Activated naive CD4-positive, alpha-beta T cell treated with anti-CD3 and anti-CD28 coated beads for 36 hours (primary cell): ENCODE results near the gene NLRC5. TPM values are rescaled to one million over a fixed set of nuclear protein-coding genes. Genes with fewer than 3 reads are reported as not detected.

Experiments
- CTCF ChIA-PET: fragments of 350-600 bp; sonication (Branson Sonifier 250); formaldehyde crosslinking; loops from one replicate; lab custom pipeline; 2021; ENCODE audit warnings: antibody characterized with exemption; lab: Charles Lee
- DNase-seq: peaks from one replicate; pipeline ENCODE4 v3.0.0-alpha.2; 2020
- H3K27ac Mint-ChIP-seq: one replicate; pipeline ENCODE4 v1.8.0; 2021; ENCODE audit warnings: mild to moderate bottlenecking, mixed read lengths
- H3K27me3 Mint-ChIP-seq: one replicate; pipeline ENCODE4 v1.8.0; 2021; ENCODE audit warnings: low read depth, mixed read lengths
- H3K36me3 Mint-ChIP-seq: one replicate; pipeline ENCODE4 v1.8.0; 2021; ENCODE audit warnings: low read depth, mixed read lengths
- H3K4me1 Mint-ChIP-seq: one replicate; pipeline ENCODE4 v1.8.0; 2021; ENCODE audit warnings: low read depth, mixed read lengths
- H3K4me3 Mint-ChIP-seq: one replicate; pipeline ENCODE4 v1.8.0; 2021; ENCODE audit warnings: mild to moderate bottlenecking, moderate library complexity, mixed read lengths
- H3K9me3 Mint-ChIP-seq: one replicate; pipeline ENCODE4 v1.8.0; 2021; ENCODE audit warnings: mixed read lengths
- intact Hi-C: fragments of 100-400 bp; cut with micrococcal nuclease; formaldehyde crosslinking; loops from one replicate; pipeline ENCODE4 v1.15.1; 2023
- total RNA-seq, 2 experiments: library from RNA; stranded (reverse); gene quantifications; one replicate each; pipeline ENCODE4 v1.2.3, GENCODE V29; 2021

The NLRC5 gene
- total RNA-seq, 2 experiments from 2014 or later = 104 to 119 TPM

DNA sequence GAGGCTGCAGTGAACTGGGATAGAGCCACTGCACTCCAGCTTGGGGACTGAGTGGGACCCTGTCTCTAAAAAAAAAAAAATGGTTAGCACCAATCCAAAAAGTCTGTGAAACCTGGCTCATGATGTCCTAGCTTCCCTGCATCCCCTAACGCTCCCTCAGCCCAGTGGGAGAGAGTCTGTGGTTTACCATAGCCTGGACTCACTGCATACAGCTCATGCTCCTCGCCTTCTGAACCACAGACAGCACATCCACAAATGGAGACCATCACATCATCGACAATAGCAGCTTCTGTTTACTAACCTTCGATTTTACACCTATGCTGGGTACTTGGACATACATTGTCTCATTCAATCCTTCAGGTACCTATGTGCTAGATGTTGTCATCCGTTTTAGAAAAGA, 43.6 kb downstream of the NLRC5 start:
- H3K27ac Mint-ChIP-seq = peak overlapping the region; percentile 50
- no peaks in the 10 kb centered on the region for H3K9me3 Mint-ChIP-seq
- H3K27me3 Mint-ChIP-seq = no peaks in the 10 kb centered on the region
- CTCF ChIA-PET = interaction anchor here (0.6 to 1.9 kb wide), 3 partner anchors 16 to 76 kb away, joined by 3 to 8 read pairs (median 4); no protein-coding TSS in a partner anchor
- peaks cover 66% of the 10 kb centered on the region for H3K4me1 Mint-ChIP-seq
- no peak overlapping the region for H3K4me3 Mint-ChIP-seq
- peaks cover 54% of the 10 kb centered on the region for H3K36me3 Mint-ChIP-seq
- no peak for DNase-seq
- intact Hi-C loops = no loop called here

DNA sequence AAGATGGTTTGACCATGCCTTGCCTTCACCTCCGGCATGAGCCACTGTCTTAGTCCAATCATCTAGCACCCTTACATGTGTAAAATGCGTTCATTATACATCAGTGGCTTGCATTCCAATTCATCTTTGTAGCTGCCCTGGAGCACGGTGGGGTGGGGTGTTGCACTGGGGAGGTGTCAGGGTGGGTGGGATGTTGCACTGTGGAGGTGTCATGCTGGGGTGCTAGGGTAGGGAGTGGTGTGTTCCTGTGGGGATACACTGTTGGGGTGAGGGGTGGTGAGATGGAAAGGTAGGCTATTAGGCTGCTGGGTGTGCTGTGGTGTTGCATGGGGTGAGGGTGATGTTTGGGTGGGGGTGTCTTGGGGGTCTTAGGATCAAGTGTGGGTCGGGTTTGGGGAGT, 47.0 kb downstream of the NLRC5 start:
- DNase-seq = no peak
- H3K4me1 Mint-ChIP-seq = peaks cover 81% of the 10 kb centered on the region
- intact Hi-C loops = no loop called here
- H3K4me3 Mint-ChIP-seq = no peak overlapping the region
- H3K27ac Mint-ChIP-seq = peak overlapping the region; percentile 57
- peaks cover 55% of the 10 kb centered on the region for H3K36me3 Mint-ChIP-seq
- no peaks in the 10 kb centered on the region for H3K27me3 Mint-ChIP-seq
- CTCF ChIA-PET = no interaction called here
- H3K9me3 Mint-ChIP-seq = no peaks in the 10 kb centered on the region

GRCh38 chr16:57036945-57037344, 47.6 kb downstream of the NLRC5 start:
- Mint-ChIP-seq H3K27me3 (no peaks in the 10 kb centered on the region), H3K4me3 (no peak overlapping the region), H3K4me1 (peaks cover 85% of the 10 kb centered on the region), H3K36me3 (peaks cover 50% of the 10 kb centered on the region), H3K27ac (peak overlapping the region; percentile 57), H3K9me3 (no peaks in the 10 kb centered on the region)
- intact Hi-C loops = no loop called here
- no peak for DNase-seq
- CTCF ChIA-PET = interaction anchor here (0.6 to 5.7 kb wide), 2 partner anchors 72 to 86 kb away, joined by 3 to 39 read pairs; no protein-coding TSS in a partner anchor

DNA sequence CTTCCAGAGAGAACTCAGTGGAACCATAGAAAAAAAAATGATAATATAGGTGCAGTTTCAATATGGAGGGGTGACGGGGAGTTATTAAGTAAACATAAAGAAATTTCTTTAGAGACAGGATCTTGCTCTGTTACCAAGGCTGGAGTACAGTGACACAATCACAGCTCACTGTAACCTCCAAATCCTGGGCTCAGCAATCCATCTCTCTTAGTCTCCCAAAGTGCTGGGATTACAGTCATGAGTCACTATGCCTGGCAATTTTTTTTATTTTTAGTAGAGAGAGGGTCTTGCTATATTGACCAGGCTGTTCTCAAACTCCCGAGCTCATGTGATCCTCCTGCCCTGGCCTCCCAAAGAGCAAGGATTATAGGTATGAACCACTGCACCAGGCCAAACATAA, 48.8 kb downstream of the NLRC5 start:
- Mint-ChIP-seq H3K4me3 (no peak overlapping the region), H3K4me1 (peaks cover 94% of the 10 kb centered on the region), H3K27ac (peak overlapping the region; percentile 98), H3K36me3 (peaks cover 60% of the 10 kb centered on the region), H3K9me3 (no peaks in the 10 kb centered on the region), H3K27me3 (no peaks in the 10 kb centered on the region)
- intact Hi-C loops = no loop called here
- CTCF ChIA-PET = interaction anchor here (0.7 to 5.7 kb wide), 3 partner anchors 35 to 73 kb away, joined by 3 to 39 read pairs (median 4); no protein-coding TSS in a partner anchor
- DNase-seq = no peak

- DNase-seq = peak; percentile 62
- H3K4me3 Mint-ChIP-seq = peak overlapping the region; percentile 13
- peaks cover 63% of the 10 kb centered on the region for H3K36me3 Mint-ChIP-seq
- no peaks in the 10 kb centered on the region for H3K9me3 Mint-ChIP-seq
- no peaks in the 10 kb centered on the region for H3K27me3 Mint-ChIP-seq
- intact Hi-C loops = no loop called here
- H3K4me1 Mint-ChIP-seq = peaks cover 92% of the 10 kb centered on the region
- CTCF ChIA-PET = interaction anchor here (0.8 to 5.7 kb wide), 6 partner anchors 15 to 88 kb away, joined by 3 to 39 read pairs (median 3); no protein-coding TSS in a partner anchor
- H3K27ac Mint-ChIP-seq = peak overlapping the region; percentile 98
Observed at GRCh38 chr16:57039148-57039812, 49.9 kb downstream of the NLRC5 start.

DNA sequence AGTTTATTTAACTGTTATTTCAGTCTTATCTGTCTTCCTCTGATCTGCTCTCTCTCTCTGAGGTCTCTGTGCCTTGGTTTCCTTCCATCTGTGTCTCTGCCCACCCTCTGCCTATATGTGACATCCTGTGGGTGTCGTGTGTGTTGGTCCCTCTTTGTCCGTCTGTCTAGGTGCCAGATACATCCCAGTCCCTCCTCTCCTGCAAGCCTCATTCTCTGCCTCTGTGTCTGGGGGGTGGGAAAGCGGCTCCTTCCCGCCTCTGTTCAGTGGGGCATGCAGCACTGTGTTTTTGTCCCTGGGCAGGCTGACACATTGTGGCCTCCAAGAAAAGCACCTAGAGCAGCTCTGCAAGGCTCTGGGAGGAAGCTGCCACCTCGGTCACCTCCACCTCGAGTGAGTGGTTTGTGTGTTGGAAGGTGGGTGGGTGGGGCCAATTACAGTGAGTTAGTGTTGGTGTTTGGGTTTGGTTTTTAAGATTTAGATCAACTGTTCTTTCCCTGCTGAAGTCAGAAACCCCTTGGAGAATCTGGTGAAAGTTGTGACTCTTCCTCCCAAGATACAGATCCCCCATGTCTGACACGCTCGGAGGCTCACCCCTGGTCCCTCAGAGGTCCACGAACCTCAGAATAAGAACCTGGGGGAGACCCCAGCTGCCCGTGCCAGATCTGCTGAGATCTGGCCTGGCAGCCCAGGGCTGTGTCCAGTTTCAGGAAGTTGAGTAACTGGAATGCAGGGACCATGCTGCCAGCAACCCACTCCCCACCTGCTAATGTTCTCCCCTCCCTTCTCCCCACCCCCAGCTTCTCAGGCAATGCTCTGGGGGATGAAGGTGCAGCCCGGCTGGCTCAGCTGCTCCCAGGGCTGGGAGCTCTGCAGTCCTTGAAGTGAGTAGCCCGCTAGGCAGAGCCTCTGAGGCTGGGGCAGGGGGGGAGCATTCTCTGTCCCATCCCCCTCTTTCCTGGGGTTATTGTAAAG, 52.1 kb downstream of the NLRC5 start:
- CTCF ChIA-PET = interaction anchor here (0.6 to 5.7 kb wide), 14 partner anchors 11 to 176 kb away, joined by 3 to 39 read pairs (median 4); partner anchors contain the start of gene NLRC5
- intact Hi-C loops = loop anchor here (1.0 to 10.0 kb wide), 9 partner anchors 27 to 433 kb away; partner anchors contain the start of genes HERPUD1, MT2A, NLRC5 and SLC12A3
- peaks cover 61% of the 10 kb centered on the region for H3K36me3 Mint-ChIP-seq
- H3K4me3 Mint-ChIP-seq = peak overlapping the region; percentile 42
- peak; percentile 94 for DNase-seq
- no peaks in the 10 kb centered on the region for H3K9me3 Mint-ChIP-seq
- no peaks in the 10 kb centered on the region for H3K27me3 Mint-ChIP-seq
- H3K4me1 Mint-ChIP-seq = peaks cover 78% of the 10 kb centered on the region
- H3K27ac Mint-ChIP-seq = peak overlapping the region; percentile 98

- peak overlapping the region; percentile 98 for H3K27ac Mint-ChIP-seq
- DNase-seq = peak; percentile 94
- peaks cover 75% of the 10 kb centered on the region for H3K4me1 Mint-ChIP-seq
- H3K36me3 Mint-ChIP-seq = peaks cover 57% of the 10 kb centered on the region
- CTCF ChIA-PET = interaction anchor here (0.6 to 5.7 kb wide), 11 partner anchors 26 to 177 kb away, joined by 3 to 39 read pairs (median 5); partner anchors contain the start of gene NLRC5
- intact Hi-C loops = loop anchor here (1.0 to 10.0 kb wide), 7 partner anchors 28 to 434 kb away; partner anchors contain the start of genes MT2A and SLC12A3
- H3K27me3 Mint-ChIP-seq = no peaks in the 10 kb centered on the region
- H3K9me3 Mint-ChIP-seq = no peaks in the 10 kb centered on the region
- peak overlapping the region; percentile 42 for H3K4me3 Mint-ChIP-seq
Observed at GRCh38 chr16:57042157-57043111, 53.1 kb downstream of the NLRC5 start.

DNA sequence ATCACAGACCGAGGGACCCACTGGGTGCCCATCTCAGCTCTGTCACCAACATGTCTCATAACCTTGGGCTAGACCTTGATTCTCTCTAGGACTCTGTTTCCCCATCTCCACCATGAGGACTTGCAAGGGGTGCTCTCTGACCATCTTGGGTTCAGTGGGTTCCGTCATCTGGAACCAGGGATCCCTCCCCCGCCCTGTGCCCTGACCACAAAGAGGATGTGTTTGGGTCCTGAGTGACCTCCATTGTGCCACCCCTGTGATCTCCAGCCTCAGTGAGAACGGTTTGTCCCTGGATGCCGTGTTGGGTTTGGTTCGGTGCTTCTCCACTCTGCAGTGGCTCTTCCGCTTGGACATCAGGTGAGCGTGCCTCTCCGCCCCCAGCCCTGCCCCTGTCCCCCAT, 53.9 kb downstream of the NLRC5 start:
- peak overlapping the region; percentile 98 for H3K27ac Mint-ChIP-seq
- H3K9me3 Mint-ChIP-seq = no peaks in the 10 kb centered on the region
- intact Hi-C loops = loop anchor here (2.0 to 10.0 kb wide), 2 partner anchors 178 to 434 kb away; partner anchors contain the start of genes MT2A and SLC12A3
- CTCF ChIA-PET = interaction anchor here (2.3 kb wide), 1 partner anchor 54 kb away, joined by 9 read pairs; the partner anchor contains the start of gene NLRC5
- no peak overlapping the region for H3K4me3 Mint-ChIP-seq
- DNase-seq = no peak
- H3K27me3 Mint-ChIP-seq = no peaks in the 10 kb centered on the region
- H3K36me3 Mint-ChIP-seq = peaks cover 59% of the 10 kb centered on the region
- H3K4me1 Mint-ChIP-seq = peaks cover 74% of the 10 kb centered on the region

- Mint-ChIP-seq H3K4me1 (peaks cover 66% of the 10 kb centered on the region), H3K27ac (peak overlapping the region; percentile 73), H3K4me3 (no peak overlapping the region), H3K9me3 (no peaks in the 10 kb centered on the region), H3K27me3 (no peaks in the 10 kb centered on the region), H3K36me3 (peaks cover 54% of the 10 kb centered on the region)
- no peak for DNase-seq
- intact Hi-C loops = loop anchor here (10.0 kb wide), 1 partner anchor 180 kb away; the partner anchor contains the start of gene SLC12A3
- CTCF ChIA-PET = interaction anchor here (1.1 to 3.1 kb wide), 4 partner anchors 52 to 84 kb away, joined by 3 to 25 read pairs (median 8); no protein-coding TSS in a partner anchor
Observed at GRCh38 chr16:57044931-57045693, 55.8 kb downstream of the NLRC5 start.

- H3K27me3 Mint-ChIP-seq = no peaks in the 10 kb centered on the region
- H3K4me1 Mint-ChIP-seq = peaks cover 65% of the 10 kb centered on the region
- CTCF ChIA-PET = interaction anchor here (0.6 to 3.1 kb wide), 5 partner anchors 38 to 85 kb away, joined by 3 to 25 read pairs (median 3); no protein-coding TSS in a partner anchor
- H3K36me3 Mint-ChIP-seq = peaks cover 50% of the 10 kb centered on the region
- no peak overlapping the region for H3K4me3 Mint-ChIP-seq
- intact Hi-C loops = loop anchor here (10.0 kb wide), 1 partner anchor 181 kb away; the partner anchor contains the start of gene SLC12A3
- H3K9me3 Mint-ChIP-seq = no peaks in the 10 kb centered on the region
- DNase-seq = peak; percentile 51
- peak overlapping the region; percentile 73 for H3K27ac Mint-ChIP-seq
Observed at GRCh38 chr16:57045694-57046381, 56.5 kb downstream of the NLRC5 start.
